DOHH2 (cell line): Measurements from ENCODE around the gene A1BG.

Experiments used
- EZH2phosphoT487 ChIP-seq: fragments of 200-600 bp; sonication (generic); IDR thresholded peaks from 2 replicates; pipeline ENCODE4 v1.6.1; 2017; ENCODE audit warnings: borderline replicate concordance, mild to moderate bottlenecking, antibody characterized with exemption, low read length, moderate library complexity, mixed read lengths
- TF ChIP-seq, protein P1 (sequence below): fragments of 200-600 bp; sonication (generic); IDR thresholded peaks from one replicate; pipeline ENCODE4 v1.5.1; 2014; ENCODE audit warnings: antibody characterized with exemption, mild to moderate bottlenecking, low read depth, low read length; ENCODE audit not compliant: poor library complexity, severe bottlenecking

DNA sequence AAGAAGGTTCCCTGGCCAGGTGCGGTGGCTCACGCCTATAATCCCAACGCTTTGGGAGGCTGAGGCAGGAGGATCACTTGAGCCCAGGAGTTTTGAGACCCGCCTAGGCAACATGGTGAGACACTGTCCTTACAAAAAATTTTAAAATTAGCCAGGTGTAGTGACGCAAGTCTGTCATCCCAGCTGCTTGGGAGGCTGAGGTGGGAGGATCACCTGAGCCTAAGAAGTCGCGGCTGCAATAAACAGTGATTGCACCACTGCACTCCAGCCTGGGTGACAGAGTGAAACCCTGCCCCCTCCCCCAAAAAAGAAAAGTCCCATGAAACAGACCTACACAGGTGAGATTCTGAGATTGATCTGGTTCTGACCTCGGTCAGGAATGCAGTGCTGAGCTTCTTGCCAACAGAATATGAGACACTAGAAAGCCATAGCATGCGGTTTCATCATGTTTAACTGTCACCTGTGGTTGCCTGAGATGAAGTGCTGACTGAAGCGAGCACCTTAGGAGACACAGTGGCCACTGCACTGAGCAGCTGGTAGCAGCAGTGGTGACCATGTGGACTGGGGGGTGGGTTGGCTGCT lies 2.0 kb upstream of the A1BG start:
- TF ChIP-seq, protein P1, sequence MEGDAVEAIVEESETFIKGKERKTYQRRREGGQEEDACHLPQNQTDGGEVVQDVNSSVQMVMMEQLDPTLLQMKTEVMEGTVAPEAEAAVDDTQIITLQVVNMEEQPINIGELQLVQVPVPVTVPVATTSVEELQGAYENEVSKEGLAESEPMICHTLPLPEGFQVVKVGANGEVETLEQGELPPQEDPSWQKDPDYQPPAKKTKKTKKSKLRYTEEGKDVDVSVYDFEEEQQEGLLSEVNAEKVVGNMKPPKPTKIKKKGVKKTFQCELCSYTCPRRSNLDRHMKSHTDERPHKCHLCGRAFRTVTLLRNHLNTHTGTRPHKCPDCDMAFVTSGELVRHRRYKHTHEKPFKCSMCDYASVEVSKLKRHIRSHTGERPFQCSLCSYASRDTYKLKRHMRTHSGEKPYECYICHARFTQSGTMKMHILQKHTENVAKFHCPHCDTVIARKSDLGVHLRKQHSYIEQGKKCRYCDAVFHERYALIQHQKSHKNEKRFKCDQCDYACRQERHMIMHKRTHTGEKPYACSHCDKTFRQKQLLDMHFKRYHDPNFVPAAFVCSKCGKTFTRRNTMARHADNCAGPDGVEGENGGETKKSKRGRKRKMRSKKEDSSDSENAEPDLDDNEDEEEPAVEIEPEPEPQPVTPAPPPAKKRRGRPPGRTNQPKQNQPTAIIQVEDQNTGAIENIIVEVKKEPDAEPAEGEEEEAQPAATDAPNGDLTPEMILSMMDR, result no peak
- TF ChIP-seq EZH2phosphoT487, result no peak
